HepG2 (cell line): ENCODE measurements around the gene PIK3C2B. TPM values are rescaled to one million over a fixed set of nuclear protein-coding genes. Genes with fewer than 3 reads are reported as not detected.

Source experiments
- ERF ChIP-seq: IDR thresholded peaks from 2 replicates; pipeline ENCODE4 v1.6.1; 2018; ENCODE audit warnings: missing biosample characterization, missing genetic modification reagents
- ETV6 ChIP-seq: sonication (generic); formaldehyde crosslinking; conservative IDR thresholded peaks from 2 replicates; pipeline ENCODE4 v1.4.0; 2020; ENCODE audit warnings: missing genetic modification reagents
- GATAD1 ChIP-seq: IDR thresholded peaks from 2 replicates; pipeline ENCODE4 v1.6.1; 2016; ENCODE audit warnings: missing genetic modification reagents, missing compliant biosample characterization
- KMT2A ChIP-seq: sonication (generic); formaldehyde crosslinking; IDR thresholded peaks from 2 replicates; pipeline ENCODE4 v1.4.0; 2020; ENCODE audit warnings: missing genetic modification reagents
- MLLT10 ChIP-seq: sonication (generic); formaldehyde crosslinking; IDR thresholded peaks from 2 replicates; pipeline ENCODE4 v1.4.0; 2020; ENCODE audit warnings: missing genetic modification reagents
- NFATC3 ChIP-seq: sonication (generic); formaldehyde crosslinking; IDR thresholded peaks from 2 replicates; pipeline ENCODE4 v1.5.1; 2020; ENCODE audit warnings: mild to moderate bottlenecking, missing genetic modification reagents
- RXRB ChIP-seq: IDR thresholded peaks from 2 replicates; pipeline ENCODE4 v1.6.1; 2016; ENCODE audit warnings: borderline replicate concordance, missing genetic modification reagents, missing compliant biosample characterization
- SP1 ChIP-seq, 2 experiments: fragments of 450-650 bp in 1 of 2; sonication (generic) in 1 of 2; formaldehyde crosslinking in 1 of 2; IDR thresholded peaks; 2 replicates each; pipeline versions ENCODE4 v1.4.0 to v1.6.1; 2016 to 2020; ENCODE audit warnings: missing genetic modification reagents in 1 of 2
- ZC3H4 ChIP-seq: sonication (generic); formaldehyde crosslinking; IDR thresholded peaks from 2 replicates; pipeline ENCODE4 v1.4.0; 2020; ENCODE audit warnings: missing genetic modification reagents, borderline replicate concordance
- ZMAT3 ChIP-seq: sonication (generic); formaldehyde crosslinking; conservative IDR thresholded peaks from 2 replicates; pipeline ENCODE4 v1.7.0; 2021; ENCODE audit warnings: missing genetic modification reagents
- ZMYM3 ChIP-seq: sonication (generic); formaldehyde crosslinking; IDR thresholded peaks from 2 replicates; pipeline ENCODE4 v1.5.1; 2020; ENCODE audit warnings: mild to moderate bottlenecking, missing genetic modification reagents
- ZNF160 ChIP-seq: sonication (generic); formaldehyde crosslinking; IDR thresholded peaks from 2 replicates; pipeline ENCODE4 v1.8.0; 2022; ENCODE audit warnings: mild to moderate bottlenecking, inconsistent platforms, missing genetic modification reagents
- ZNF737 ChIP-seq: sonication (generic); formaldehyde crosslinking; IDR thresholded peaks from 2 replicates; pipeline ENCODE4 v1.5.0; 2020; ENCODE audit warnings: missing genetic modification reagents, mild to moderate bottlenecking, borderline replicate concordance
- ZSCAN20 ChIP-seq: sonication (generic); formaldehyde crosslinking; IDR thresholded peaks from 2 replicates; pipeline ENCODE4 v1.4.0; 2020; ENCODE audit warnings: missing genetic modification reagents, mild to moderate bottlenecking, borderline replicate concordance
- polyA plus RNA-seq, 8 experiments: library from polyadenylated mRNA; depleted of rRNA in 3 of 8; stranded (reverse) in 7 of 8; unstranded in 1 of 8; fragments of >200 nt; fragmentation: Illumina TruSeq in 4 of 8; extraction: Trizol in 4 of 8; gene quantifications; 2 replicates each; pipeline versions ENCODE4 v1.2.1 to v1.2.3, GENCODE V29; 2011 to 2016; ENCODE audit warnings: low read depth in 4 of 8, missing spikeins in 1 of 8, mixed read lengths in 1 of 8; ENCODE audit not compliant: insufficient read depth in 1 of 8
- total RNA-seq, 5 experiments: library from RNA; depleted of rRNA; stranded (reverse); fragments of >200 nt; fragmentation: Illumina TruSeq; extraction: Trizol; gene quantifications; 2 replicates each; pipeline ENCODE4 v1.2.3, GENCODE V29; 2016; ENCODE audit warnings: low read depth in 1 of 5
- TF ChIP-seq, protein P1 (sequence below): sonication (generic); formaldehyde crosslinking; IDR thresholded peaks from 2 replicates; pipeline ENCODE4 v1.4.0; 2020; ENCODE audit warnings: mild to moderate bottlenecking, missing genetic modification reagents
- TF ChIP-seq, protein P2 (sequence below): sonication (generic); formaldehyde crosslinking; IDR thresholded peaks from 2 replicates; pipeline ENCODE4 v1.5.1; 2020; ENCODE audit warnings: missing genetic modification reagents, mild to moderate bottlenecking, borderline replicate concordance
- TF ChIP-seq, protein P3 (sequence below): sonication (generic); formaldehyde crosslinking; IDR thresholded peaks from 2 replicates; pipeline ENCODE4 v1.4.0; 2020; ENCODE audit warnings: low read depth, missing genetic modification reagents
- TF ChIP-seq, protein P4 (sequence below): IDR thresholded peaks from 2 replicates; pipeline ENCODE4 v1.6.1; 2016; ENCODE audit warnings: low read depth

Gene PIK3C2B
- total and polyA plus RNA-seq, 2 of the 13 experiments (the other 11 are each of a cell fraction or from before 2014, with no cell fraction given) = 3.4 to 4.5 TPM

DNA sequence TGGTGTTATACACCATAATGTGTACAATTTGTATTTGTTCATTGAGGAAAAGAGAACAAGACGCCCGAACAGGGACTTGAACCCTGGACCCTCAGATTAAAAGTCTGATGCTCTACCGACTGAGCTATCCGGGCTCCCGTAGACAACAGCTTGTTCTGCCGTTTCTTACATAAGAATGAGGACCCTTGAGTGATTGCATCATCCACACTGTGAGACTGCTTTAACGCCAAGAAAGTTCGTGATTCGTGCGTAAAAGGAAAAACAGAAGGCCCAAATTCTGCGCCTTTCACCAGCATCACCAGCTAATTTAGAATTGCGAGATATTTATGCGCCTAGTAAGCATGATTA lies 12.3 kb upstream of the PIK3C2B start (continued):
- TF ChIP-seq, protein P1, sequence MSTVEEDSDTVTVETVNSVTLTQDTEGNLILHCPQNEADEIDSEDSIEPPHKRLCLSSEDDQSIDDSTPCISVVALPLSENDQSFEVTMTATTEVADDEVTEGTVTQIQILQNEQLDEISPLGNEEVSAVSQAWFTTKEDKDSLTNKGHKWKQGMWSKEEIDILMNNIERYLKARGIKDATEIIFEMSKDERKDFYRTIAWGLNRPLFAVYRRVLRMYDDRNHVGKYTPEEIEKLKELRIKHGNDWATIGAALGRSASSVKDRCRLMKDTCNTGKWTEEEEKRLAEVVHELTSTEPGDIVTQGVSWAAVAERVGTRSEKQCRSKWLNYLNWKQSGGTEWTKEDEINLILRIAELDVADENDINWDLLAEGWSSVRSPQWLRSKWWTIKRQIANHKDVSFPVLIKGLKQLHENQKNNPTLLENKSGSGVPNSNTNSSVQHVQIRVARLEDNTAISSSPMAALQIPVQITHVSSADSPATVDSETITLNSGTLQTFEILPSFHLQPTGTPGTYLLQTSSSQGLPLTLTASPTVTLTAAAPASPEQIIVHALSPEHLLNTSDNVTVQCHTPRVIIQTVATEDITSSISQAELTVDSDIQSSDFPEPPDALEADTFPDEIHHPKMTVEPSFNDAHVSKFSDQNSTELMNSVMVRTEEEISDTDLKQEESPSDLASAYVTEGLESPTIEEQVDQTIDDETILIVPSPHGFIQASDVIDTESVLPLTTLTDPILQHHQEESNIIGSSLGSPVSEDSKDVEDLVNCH (CRISPR knock-in tag) = no peak
- TF ChIP-seq ETV6 (CRISPR knock-in tag) (no peak), NFATC3 (CRISPR knock-in tag) (0 out of 2 replicates have a peak, but pooled peaks have one; percentile 37), ZNF160 (CRISPR knock-in tag) (no peak), ZSCAN20 (CRISPR knock-in tag) (no peak), KMT2A (CRISPR knock-in tag) (no peak), ZNF737 (no peak), MLLT10 (CRISPR knock-in tag) (no peak), ZMAT3 (no peak; the same call in 1 of the 2 replicates), SP1 (IDR thresholded peaks at IDR 0.05) (no peak), SP1 (CRISPR knock-in tag; IDR thresholded peaks at IDR 0.05) (no peak), RXRB (CRISPR knock-in tag) (peak; percentile 73), GATAD1 (CRISPR knock-in tag) (peak; percentile 55), ZC3H4 (peak; percentile 26; the same call in 1 of the 2 replicates), ZMYM3 (CRISPR knock-in tag) (0 out of 2 replicates have a peak, but pooled peaks have one; percentile 53), ERF (peak; percentile 15; the same call in 1 of the 2 replicates)
- TF ChIP-seq, protein P2, sequence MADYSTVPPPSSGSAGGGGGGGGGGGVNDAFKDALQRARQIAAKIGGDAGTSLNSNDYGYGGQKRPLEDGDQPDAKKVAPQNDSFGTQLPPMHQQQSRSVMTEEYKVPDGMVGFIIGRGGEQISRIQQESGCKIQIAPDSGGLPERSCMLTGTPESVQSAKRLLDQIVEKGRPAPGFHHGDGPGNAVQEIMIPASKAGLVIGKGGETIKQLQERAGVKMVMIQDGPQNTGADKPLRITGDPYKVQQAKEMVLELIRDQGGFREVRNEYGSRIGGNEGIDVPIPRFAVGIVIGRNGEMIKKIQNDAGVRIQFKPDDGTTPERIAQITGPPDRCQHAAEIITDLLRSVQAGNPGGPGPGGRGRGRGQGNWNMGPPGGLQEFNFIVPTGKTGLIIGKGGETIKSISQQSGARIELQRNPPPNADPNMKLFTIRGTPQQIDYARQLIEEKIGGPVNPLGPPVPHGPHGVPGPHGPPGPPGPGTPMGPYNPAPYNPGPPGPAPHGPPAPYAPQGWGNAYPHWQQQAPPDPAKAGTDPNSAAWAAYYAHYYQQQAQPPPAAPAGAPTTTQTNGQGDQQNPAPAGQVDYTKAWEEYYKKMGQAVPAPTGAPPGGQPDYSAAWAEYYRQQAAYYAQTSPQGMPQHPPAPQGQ = no peak
- TF ChIP-seq, protein P3, sequence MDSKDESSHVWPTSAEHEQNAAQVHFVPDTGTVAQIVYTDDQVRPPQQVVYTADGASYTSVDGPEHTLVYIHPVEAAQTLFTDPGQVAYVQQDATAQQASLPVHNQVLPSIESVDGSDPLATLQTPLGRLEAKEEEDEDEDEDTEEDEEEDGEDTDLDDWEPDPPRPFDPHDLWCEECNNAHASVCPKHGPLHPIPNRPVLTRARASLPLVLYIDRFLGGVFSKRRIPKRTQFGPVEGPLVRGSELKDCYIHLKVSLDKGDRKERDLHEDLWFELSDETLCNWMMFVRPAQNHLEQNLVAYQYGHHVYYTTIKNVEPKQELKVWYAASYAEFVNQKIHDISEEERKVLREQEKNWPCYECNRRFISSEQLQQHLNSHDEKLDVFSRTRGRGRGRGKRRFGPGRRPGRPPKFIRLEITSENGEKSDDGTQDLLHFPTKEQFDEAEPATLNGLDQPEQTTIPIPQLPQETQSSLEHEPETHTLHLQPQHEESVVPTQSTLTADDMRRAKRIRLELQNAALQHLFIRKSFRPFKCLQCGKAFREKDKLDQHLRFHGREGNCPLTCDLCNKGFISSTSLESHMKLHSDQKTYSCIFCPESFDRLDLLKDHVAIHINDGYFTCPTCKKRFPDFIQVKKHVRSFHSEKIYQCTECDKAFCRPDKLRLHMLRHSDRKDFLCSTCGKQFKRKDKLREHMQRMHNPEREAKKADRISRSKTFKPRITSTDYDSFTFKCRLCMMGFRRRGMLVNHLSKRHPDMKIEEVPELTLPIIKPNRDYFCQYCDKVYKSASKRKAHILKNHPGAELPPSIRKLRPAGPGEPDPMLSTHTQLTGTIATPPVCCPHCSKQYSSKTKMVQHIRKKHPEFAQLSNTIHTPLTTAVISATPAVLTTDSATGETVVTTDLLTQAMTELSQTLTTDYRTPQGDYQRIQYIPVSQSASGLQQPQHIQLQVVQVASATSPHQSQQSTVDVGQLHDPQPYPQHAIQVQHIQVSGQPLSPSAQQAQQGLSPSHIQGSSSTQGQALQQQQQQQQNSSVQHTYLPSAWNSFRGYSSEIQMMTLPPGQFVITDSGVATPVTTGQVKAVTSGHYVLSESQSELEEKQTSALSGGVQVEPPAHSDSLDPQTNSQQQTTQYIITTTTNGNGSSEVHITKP (CRISPR knock-in tag) = no peak; the same call in 1 of the 2 replicates
- TF ChIP-seq, protein P4, sequence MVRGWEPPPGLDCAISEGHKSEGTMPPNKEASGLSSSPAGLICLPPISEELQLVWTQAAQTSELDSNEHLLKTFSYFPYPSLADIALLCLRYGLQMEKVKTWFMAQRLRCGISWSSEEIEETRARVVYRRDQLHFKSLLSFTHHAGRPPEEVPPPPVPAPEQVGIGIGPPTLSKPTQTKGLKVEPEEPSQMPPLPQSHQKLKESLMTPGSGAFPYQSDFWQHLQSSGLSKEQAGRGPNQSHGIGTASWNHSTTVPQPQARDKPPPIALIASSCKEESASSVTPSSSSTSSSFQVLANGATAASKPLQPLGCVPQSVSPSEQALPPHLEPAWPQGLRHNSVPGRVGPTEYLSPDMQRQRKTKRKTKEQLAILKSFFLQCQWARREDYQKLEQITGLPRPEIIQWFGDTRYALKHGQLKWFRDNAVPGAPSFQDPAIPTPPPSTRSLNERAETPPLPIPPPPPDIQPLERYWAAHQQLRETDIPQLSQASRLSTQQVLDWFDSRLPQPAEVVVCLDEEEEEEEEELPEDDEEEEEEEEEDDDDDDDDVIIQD = peak; percentile 40; the same call in 1 of the 2 replicates
